Mesothelial cell of epicardium (in vitro differentiated cells): Measurements from ENCODE around the gene LMBR1. TPM values are rescaled to one million over a fixed set of nuclear protein-coding genes. Genes with fewer than 3 reads are reported as not detected.
"Not testable (repeated sequence)": the region's sequence is repeated elsewhere in the genome, so short reads cannot be mapped to it uniquely, and the experiment has no call there.

Experiments
- DNase-seq, 2 experiments: peaks; one replicate each; pipeline ENCODE4 v3.0.0; 2021; ENCODE audit warnings: low spot score in 2 of 2; ENCODE audit not compliant: unreplicated experiment in 2 of 2
- H3K27ac Mint-ChIP-seq: 2 replicates; pipeline ENCODE4 v1.8.0; 2021; ENCODE audit warnings: mixed read lengths
- H3K27me3 Mint-ChIP-seq: 2 replicates; pipeline ENCODE4 v1.8.0; 2021; ENCODE audit warnings: low read depth, mixed read lengths
- H3K36me3 Mint-ChIP-seq: 2 replicates; pipeline ENCODE4 v1.8.0; 2021; ENCODE audit warnings: mixed read lengths
- H3K4me1 Mint-ChIP-seq: 2 replicates; pipeline ENCODE4 v1.8.0; 2021; ENCODE audit warnings: mixed read lengths
- H3K4me3 Mint-ChIP-seq: 2 replicates; pipeline ENCODE4 v1.8.0; 2021; ENCODE audit warnings: mild to moderate bottlenecking, moderate library complexity, mixed read lengths
- H3K9me3 Mint-ChIP-seq: 2 replicates; pipeline ENCODE4 v1.8.0; 2021; ENCODE audit warnings: mixed read lengths
- total RNA-seq: library from RNA; stranded (reverse); gene quantifications from 3 replicates; pipeline ENCODE4 v1.2.1, GENCODE V29; 2021
- TF ChIP-seq, protein P1 (sequence below): fragments of 200-600 bp; sonication (generic); IDR thresholded peaks from one replicate; pipeline ENCODE4 v1.5.0; 2021; ENCODE audit warnings: antibody characterized with exemption; ENCODE audit not compliant: unreplicated experiment

The LMBR1 gene
- total RNA-seq, 1 donor from 2014 or later, result 69.3 TPM

DNA sequence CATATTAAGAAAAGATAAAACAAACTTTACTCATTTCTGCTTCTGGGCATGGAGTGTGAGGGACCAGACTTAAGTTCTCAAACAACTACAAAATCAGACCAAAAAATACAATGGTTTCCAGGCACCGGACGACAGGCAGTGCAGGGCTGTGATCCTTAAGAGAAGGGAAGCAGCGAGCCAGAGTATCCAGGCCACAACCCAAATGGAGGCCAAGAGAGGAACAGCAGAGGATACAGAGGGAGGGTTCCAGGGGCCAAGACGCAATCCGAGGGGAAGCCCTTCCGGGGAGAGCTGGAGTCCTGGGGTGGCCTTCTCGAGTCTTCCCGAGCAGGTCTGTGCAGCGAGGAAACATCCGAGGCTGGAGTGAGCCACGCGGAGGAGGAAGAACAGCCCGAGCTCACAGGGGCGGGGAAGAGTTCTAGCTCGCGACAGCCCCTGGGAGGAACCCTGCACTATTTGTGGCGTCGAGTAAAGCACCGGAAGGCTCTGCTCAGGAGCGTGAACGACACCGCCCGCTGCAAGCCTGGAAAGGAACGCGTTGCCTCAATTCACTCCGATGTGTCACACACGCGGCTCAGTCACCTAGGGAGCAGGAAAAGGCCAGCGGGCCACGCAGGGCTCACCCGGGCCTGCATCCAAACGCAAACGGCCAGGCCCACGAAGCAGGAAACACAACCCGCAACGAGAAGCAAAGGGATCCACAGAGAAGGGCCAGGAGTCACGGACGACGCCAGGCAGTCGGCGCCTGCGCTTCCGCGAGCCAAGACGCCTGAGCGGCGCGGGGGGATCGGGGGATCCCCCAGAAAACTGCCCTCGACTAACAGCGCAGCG is 253.3 kb downstream of the LMBR1 start:
- Mint-ChIP-seq H3K36me3 (peaks cover 15% of the 10 kb centered on the region), H3K27ac (peak overlapping the region; percentile 47), H3K4me1 (peaks cover 12% of the 10 kb centered on the region), H3K9me3 (peaks cover 18% of the 10 kb centered on the region), H3K27me3 (peaks cover 21% of the 10 kb centered on the region), H3K4me3 (peak overlapping the region; percentile 67)
- TF ChIP-seq, protein P1, sequence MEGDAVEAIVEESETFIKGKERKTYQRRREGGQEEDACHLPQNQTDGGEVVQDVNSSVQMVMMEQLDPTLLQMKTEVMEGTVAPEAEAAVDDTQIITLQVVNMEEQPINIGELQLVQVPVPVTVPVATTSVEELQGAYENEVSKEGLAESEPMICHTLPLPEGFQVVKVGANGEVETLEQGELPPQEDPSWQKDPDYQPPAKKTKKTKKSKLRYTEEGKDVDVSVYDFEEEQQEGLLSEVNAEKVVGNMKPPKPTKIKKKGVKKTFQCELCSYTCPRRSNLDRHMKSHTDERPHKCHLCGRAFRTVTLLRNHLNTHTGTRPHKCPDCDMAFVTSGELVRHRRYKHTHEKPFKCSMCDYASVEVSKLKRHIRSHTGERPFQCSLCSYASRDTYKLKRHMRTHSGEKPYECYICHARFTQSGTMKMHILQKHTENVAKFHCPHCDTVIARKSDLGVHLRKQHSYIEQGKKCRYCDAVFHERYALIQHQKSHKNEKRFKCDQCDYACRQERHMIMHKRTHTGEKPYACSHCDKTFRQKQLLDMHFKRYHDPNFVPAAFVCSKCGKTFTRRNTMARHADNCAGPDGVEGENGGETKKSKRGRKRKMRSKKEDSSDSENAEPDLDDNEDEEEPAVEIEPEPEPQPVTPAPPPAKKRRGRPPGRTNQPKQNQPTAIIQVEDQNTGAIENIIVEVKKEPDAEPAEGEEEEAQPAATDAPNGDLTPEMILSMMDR, result no peak
- DNase-seq, result no peak

- H3K9me3 Mint-ChIP-seq, result peaks cover 18% of the 10 kb centered on the region
- H3K27me3 Mint-ChIP-seq, result peaks cover 15% of the 10 kb centered on the region
- no peak for DNase-seq
- H3K27ac Mint-ChIP-seq, result no peak overlapping the region
- H3K4me1 Mint-ChIP-seq, result peaks cover 12% of the 10 kb centered on the region
- peaks cover 15% of the 10 kb centered on the region for H3K36me3 Mint-ChIP-seq
- TF ChIP-seq, protein P1, result no peak
- H3K4me3 Mint-ChIP-seq, result no peak overlapping the region
These were observed 254.4 kb downstream of the LMBR1 start for GRCh38 chr7:156638443-156639077.

DNA sequence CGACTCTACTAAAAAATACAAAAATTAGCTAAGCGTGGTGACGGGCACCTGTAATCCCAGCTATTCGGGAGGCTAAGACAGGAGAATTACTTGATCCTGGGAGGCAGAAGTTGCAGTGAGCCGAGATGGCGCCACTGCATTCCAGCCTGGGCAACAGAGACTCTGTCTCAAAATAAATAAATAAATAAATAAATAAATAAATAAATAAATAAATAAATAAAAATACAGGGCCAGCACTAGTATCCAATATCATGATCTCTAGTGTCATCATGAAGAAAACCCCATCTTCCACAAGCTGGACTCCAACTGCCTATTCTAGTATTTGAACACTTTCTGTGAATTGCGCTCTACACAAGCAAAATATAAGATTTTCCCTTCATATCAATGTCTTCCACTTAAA is 255.9 kb downstream of the LMBR1 start:
- Mint-ChIP-seq H3K36me3 (peaks cover 15% of the 10 kb centered on the region), H3K9me3 (peaks cover 18% of the 10 kb centered on the region)

DNA sequence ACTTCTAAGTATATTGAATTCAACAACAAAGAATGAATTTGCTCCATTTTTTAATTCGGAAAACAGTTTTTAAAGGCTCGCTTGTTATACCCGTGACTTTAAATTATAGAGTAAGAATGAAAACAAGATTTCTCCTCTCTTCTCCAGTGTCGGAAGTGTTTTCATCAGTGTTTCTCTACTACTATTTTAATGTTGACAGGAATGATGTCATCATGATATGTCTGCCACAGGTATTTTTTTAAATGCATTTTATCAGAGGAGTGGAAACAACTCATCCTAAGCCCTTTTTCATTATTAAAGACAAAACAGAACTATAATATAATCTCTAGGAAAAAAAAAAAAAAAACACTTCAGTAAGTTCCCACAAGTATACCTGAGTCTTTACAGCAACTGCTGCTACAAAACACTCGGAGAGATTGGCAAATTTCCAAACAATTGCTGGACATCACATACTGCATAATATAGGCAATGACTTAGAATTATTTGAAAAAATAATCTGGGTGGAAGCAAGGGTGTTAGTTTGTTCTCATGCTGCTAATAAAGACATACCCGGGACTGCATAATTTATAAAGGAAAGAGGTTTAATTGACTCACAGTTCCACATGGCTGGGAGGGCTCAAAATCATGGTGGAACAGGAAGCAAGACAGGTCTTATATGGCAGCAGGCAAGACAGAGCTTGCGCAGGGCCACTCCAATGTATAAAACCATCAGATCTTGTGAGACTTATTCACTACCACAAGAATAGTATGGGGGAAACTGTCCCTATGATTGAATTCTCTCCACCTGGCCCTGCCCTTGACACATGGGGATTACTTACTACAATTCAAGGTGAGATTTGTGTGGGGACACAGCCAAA is 257.2 kb downstream of the LMBR1 start:
- Mint-ChIP-seq H3K4me1 (peaks cover 4% of the 10 kb centered on the region), H3K36me3 (peaks cover 15% of the 10 kb centered on the region), H3K4me3 (no peak overlapping the region), H3K9me3 (peaks cover 18% of the 10 kb centered on the region), H3K27ac (no peak overlapping the region), H3K27me3 (no peaks in the 10 kb centered on the region)
- no peak for DNase-seq
- TF ChIP-seq, protein P1, result no peak

More for the DNA sequence above, 255.9 kb downstream of the LMBR1 start:
- peaks cover 12% of the 10 kb centered on the region for H3K4me1 Mint-ChIP-seq
- not testable (repeated sequence) for H3K27me3 Mint-ChIP-seq, H3K27ac Mint-ChIP-seq, DNase-seq, H3K4me3 Mint-ChIP-seq

DNA sequence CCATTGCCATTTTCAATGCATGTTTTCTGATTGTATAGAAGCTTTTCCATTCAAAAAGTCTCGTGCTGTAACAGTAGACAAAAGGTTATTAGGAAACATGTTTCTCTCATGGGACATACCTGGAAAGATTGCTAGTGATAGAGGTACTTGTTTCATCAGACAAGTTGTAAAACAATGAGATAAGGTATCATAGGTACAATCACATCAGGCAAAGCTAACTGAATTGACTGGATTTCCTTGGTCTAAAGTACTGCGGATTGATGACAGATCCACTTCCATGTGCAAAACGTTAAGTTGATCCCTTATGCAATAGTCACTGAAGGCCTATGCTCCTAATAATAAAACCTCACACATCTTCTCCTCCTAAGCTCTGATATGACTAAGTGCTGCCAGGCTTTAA is 258.9 kb downstream of the LMBR1 start:
- H3K27ac Mint-ChIP-seq, result no peak overlapping the region
- no peak for DNase-seq
- H3K27me3 Mint-ChIP-seq, result no peaks in the 10 kb centered on the region
- no peaks in the 10 kb centered on the region for H3K4me1 Mint-ChIP-seq
- H3K36me3 Mint-ChIP-seq, result peaks cover 10% of the 10 kb centered on the region
- H3K9me3 Mint-ChIP-seq, result peaks cover 24% of the 10 kb centered on the region
- no peak overlapping the region for H3K4me3 Mint-ChIP-seq
- TF ChIP-seq, protein P1, result no peak
